ENCODE measurements around the gene SLC46A2.

GRCh38 chr9:112881331-112881730 lies 9.3 kb downstream of the SLC46A2 start:
- no peak for TF ChIP-seq CTCF (IDR thresholded peaks at IDR 0.05; ENCODE audit: poor library complexity, severe bottlenecking)
- no peak for TF ChIP-seq POLR2AphosphoS5 (IDR thresholded peaks at IDR 0.05)
- no peak for TF ChIP-seq EZH2 (IDR thresholded peaks at IDR 0.05; ENCODE audit: borderline replicate concordance, insufficient read depth, low read length, poor library complexity, severe bottlenecking)
- TF ChIP-seq SMC3 (conservative IDR thresholded peaks at IDR 0.05; ENCODE audit: poor library complexity) = no peak

Data from neural cell (in vitro differentiated cells).